ENCODE measurements around the gene CASP10. TPM values are rescaled to one million over a fixed set of nuclear protein-coding genes. Genes with fewer than 3 reads are reported as not detected.
"Not testable (repeated sequence)": the region's sequence is repeated elsewhere in the genome, so short reads cannot be mapped to it uniquely, and the experiment has no call there.

CASP10 gene
- total RNA-seq, 1 donor from 2014 or later, result 38.6 TPM

DNA sequence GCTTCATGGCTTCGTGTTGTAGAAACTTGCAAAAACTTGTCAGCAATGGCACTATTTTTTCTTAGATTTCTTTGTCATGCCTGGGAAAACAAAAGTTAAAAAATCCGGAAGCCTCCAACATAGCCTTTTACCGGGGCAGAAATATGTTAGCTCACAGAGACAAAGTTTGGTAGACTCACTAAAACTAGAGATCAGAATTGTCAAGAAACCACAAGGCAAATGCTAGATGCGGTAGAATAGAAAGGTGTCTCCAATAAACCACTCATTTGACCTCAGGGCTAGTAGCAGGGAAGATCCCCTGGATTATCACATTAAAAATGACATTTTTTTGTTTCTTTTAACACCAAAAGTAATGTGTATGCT is 405 bp downstream of the CASP10 start:
- DNase-seq (ENCODE audit: low spot score), result no peak
- Mint-ChIP-seq H3K36me3 (ENCODE audit: low read depth, unreplicated experiment) (peaks cover 35% of the 10 kb centered on the region), H3K4me3 (ENCODE audit: unreplicated experiment) (peak overlapping the region; percentile 94), H3K27me3 (ENCODE audit: unreplicated experiment) (peaks cover 2% of the 10 kb centered on the region), H3K27ac (ENCODE audit: unreplicated experiment) (peak overlapping the region; percentile 95), H3K4me1 (ENCODE audit: unreplicated experiment) (peaks cover 30% of the 10 kb centered on the region), H3K9me3 (ENCODE audit: unreplicated experiment) (no peaks in the 10 kb centered on the region)
- TF ChIP-seq, protein P1, sequence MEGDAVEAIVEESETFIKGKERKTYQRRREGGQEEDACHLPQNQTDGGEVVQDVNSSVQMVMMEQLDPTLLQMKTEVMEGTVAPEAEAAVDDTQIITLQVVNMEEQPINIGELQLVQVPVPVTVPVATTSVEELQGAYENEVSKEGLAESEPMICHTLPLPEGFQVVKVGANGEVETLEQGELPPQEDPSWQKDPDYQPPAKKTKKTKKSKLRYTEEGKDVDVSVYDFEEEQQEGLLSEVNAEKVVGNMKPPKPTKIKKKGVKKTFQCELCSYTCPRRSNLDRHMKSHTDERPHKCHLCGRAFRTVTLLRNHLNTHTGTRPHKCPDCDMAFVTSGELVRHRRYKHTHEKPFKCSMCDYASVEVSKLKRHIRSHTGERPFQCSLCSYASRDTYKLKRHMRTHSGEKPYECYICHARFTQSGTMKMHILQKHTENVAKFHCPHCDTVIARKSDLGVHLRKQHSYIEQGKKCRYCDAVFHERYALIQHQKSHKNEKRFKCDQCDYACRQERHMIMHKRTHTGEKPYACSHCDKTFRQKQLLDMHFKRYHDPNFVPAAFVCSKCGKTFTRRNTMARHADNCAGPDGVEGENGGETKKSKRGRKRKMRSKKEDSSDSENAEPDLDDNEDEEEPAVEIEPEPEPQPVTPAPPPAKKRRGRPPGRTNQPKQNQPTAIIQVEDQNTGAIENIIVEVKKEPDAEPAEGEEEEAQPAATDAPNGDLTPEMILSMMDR (IDR thresholded peaks at IDR 0.05; ENCODE audit: unreplicated experiment), result no peak

DNA sequence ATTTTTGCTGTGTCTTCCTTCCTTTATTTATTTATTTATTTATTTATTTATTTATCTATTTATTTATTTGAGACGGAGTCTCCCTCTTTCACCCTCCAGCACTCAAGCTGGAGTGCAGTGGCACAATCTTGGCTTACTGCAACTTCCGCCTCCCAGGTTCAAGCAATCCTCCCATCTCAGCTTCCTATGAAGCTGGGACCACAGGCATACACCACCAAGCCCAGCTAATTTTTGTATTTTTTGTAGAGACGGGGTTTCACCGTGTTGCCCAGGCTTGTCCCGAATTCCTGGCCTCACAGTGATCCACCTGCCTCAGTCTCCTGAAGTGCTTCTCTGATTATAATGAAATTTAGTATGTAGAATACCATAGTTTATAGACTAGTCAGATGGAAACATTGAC is 894 bp downstream of the CASP10 start:
- not testable (repeated sequence) for H3K9me3 Mint-ChIP-seq (ENCODE audit: unreplicated experiment); DNase-seq (ENCODE audit: low spot score); H3K27me3 Mint-ChIP-seq (ENCODE audit: unreplicated experiment)
- peak overlapping the region; percentile 94 for H3K4me3 Mint-ChIP-seq (ENCODE audit: unreplicated experiment)
- H3K27ac Mint-ChIP-seq (ENCODE audit: unreplicated experiment), result peak overlapping the region; percentile 88
- peaks cover 30% of the 10 kb centered on the region for H3K4me1 Mint-ChIP-seq (ENCODE audit: unreplicated experiment)
- peaks cover 36% of the 10 kb centered on the region for H3K36me3 Mint-ChIP-seq (ENCODE audit: low read depth, unreplicated experiment)

DNA sequence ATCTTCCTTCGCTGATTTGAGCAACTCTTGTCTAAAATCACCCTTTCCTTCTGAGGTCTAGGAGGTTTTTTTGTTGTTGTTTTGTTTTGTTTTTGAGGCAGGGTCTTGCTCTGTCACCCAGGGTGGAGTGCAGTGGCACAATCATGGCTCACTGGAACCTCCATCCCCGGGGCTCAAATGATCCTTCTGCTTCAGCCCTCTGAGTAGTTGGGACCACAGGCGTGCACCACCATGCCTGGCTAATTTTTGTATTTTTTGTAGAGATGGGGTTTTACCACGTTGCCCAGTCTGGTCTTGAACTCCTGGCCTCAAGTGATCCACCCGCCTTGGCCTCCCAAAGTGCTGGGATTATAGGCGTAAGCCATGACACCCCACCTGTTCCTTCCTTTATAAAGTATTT is 1.3 kb downstream of the CASP10 start:
- Mint-ChIP-seq H3K27ac (ENCODE audit: unreplicated experiment) (peak overlapping the region; percentile 88), H3K36me3 (ENCODE audit: low read depth, unreplicated experiment) (peaks cover 34% of the 10 kb centered on the region), H3K4me3 (ENCODE audit: unreplicated experiment) (peak overlapping the region; percentile 94), H3K4me1 (ENCODE audit: unreplicated experiment) (peaks cover 30% of the 10 kb centered on the region)
- DNase-seq (ENCODE audit: low spot score); H3K27me3 Mint-ChIP-seq (ENCODE audit: unreplicated experiment); H3K9me3 Mint-ChIP-seq (ENCODE audit: unreplicated experiment): not testable (repeated sequence)

DNA sequence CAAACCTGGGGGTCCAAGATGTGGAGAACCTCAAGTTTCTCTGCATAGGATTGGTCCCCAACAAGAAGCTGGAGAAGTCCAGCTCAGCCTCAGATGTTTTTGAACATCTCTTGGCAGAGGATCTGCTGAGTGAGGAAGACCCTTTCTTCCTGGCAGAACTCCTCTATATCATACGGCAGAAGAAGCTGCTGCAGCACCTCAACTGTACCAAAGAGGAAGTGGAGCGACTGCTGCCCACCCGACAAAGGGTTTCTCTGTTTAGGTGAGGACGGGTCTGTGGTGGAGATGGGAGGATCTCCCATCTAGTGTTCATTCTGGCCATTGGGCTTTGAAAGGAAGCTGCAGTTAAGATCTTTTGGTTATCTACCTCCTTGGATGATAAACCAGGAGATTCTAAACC is 2.9 kb downstream of the CASP10 start:
- peak overlapping the region; percentile 94 for H3K4me3 Mint-ChIP-seq (ENCODE audit: unreplicated experiment)
- no peak overlapping the region for H3K27ac Mint-ChIP-seq (ENCODE audit: unreplicated experiment)
- H3K27me3 Mint-ChIP-seq (ENCODE audit: unreplicated experiment), result peaks cover 2% of the 10 kb centered on the region
- peaks cover 25% of the 10 kb centered on the region for H3K36me3 Mint-ChIP-seq (ENCODE audit: low read depth, unreplicated experiment)
- no peaks in the 10 kb centered on the region for H3K9me3 Mint-ChIP-seq (ENCODE audit: unreplicated experiment)
- no peak for DNase-seq (ENCODE audit: low spot score)
- peaks cover 36% of the 10 kb centered on the region for H3K4me1 Mint-ChIP-seq (ENCODE audit: unreplicated experiment)
- TF ChIP-seq, protein P1 (IDR thresholded peaks at IDR 0.05; ENCODE audit: unreplicated experiment), result no peak

DNA sequence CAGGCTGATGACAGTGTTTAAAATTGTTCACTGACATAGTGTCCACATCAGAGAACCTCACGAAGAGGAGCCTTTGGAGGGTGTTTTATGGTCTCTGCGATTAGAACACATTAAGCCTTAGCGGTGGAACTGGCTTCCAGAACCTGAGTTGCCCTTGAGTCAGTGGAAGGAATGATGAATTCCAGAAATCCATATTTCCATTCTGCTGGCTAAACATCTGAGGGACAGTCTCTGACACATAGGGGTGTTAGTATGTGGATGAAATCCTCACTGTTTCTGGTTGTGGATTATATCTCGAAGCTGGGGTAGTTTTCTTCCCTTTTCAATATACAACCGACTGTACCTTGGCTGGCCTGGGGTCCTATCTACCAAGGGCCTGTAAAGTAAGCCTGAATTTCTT is 4.0 kb downstream of the CASP10 start:
- H3K36me3 Mint-ChIP-seq (ENCODE audit: low read depth, unreplicated experiment), result peaks cover 25% of the 10 kb centered on the region

DNA sequence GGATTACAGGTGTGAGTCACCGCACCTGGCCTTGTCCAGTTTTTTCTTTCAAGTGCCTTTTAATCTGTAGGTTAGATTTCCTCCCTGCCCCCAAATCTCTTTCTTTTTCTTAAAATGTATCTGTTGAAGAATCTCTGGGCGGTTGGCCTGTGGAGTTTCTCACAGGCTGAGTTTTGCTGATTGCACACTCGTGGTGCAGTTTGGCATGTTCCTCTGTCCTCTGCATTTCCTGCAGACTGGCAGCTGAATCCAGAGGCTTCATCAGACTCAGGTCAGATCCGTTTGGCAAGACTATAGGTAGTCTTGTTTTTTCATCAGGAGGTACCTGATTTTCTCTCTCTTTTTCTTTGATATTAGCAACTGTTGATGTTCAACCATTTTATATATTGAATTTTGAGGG is 5.5 kb downstream of the CASP10 start:
- H3K27me3 Mint-ChIP-seq (ENCODE audit: unreplicated experiment), result no peaks in the 10 kb centered on the region
- H3K27ac Mint-ChIP-seq (ENCODE audit: unreplicated experiment), result no peak overlapping the region
- no peak for DNase-seq (ENCODE audit: low spot score)
- peaks cover 46% of the 10 kb centered on the region for H3K4me1 Mint-ChIP-seq (ENCODE audit: unreplicated experiment)
- no peaks in the 10 kb centered on the region for H3K9me3 Mint-ChIP-seq (ENCODE audit: unreplicated experiment)
- peak overlapping the region; percentile 81 for H3K4me3 Mint-ChIP-seq (ENCODE audit: unreplicated experiment)
- TF ChIP-seq, protein P1 (IDR thresholded peaks at IDR 0.05; ENCODE audit: unreplicated experiment), result no peak
- H3K36me3 Mint-ChIP-seq (ENCODE audit: low read depth, unreplicated experiment), result peaks cover 28% of the 10 kb centered on the region

More for the DNA sequence above, 4.0 kb downstream of the CASP10 start:
- no peak for DNase-seq (ENCODE audit: low spot score)
- TF ChIP-seq, protein P1 (IDR thresholded peaks at IDR 0.05; ENCODE audit: unreplicated experiment), result no peak
- H3K4me3 Mint-ChIP-seq (ENCODE audit: unreplicated experiment), result peak overlapping the region; percentile 74
- no peaks in the 10 kb centered on the region for H3K27me3 Mint-ChIP-seq (ENCODE audit: unreplicated experiment)
- H3K27ac Mint-ChIP-seq (ENCODE audit: unreplicated experiment), result no peak overlapping the region
- no peaks in the 10 kb centered on the region for H3K9me3 Mint-ChIP-seq (ENCODE audit: unreplicated experiment)
- peaks cover 47% of the 10 kb centered on the region for H3K4me1 Mint-ChIP-seq (ENCODE audit: unreplicated experiment)

All from endothelial cell (in vitro differentiated cells).